ENCODE data around the gene LRIT1. TPM values are rescaled to one million over a fixed set of nuclear protein-coding genes. Genes with fewer than 3 reads are reported as not detected.

Gene LRIT1
- total RNA-seq, 1 experiment from 2014 or later, result not detected

GRCh38 chr10:84262190-84262956, 21.0 kb upstream of the LRIT1 start:
- H2AFZ ChIP-seq, result no peak overlapping the region; the same call in 1 of the 2 replicates
- TF ChIP-seq EZH2 (IDR thresholded peaks at IDR 0.05; ENCODE audit: low read depth) (no peak), CTCF (conservative IDR thresholded peaks at IDR 0.05) (no peak)
- ChIA-PET POLR2A (ENCODE audit: unreplicated experiment) (no interaction called here), CTCF (no interaction called here)
- H3K9me3 ChIP-seq (ENCODE audit: insufficient read depth, low read depth), result 0 out of 2 replicates have a peak, but pooled peaks cover 5% of the 10 kb centered on the region
- H3K9me2 ChIP-seq (ENCODE audit: insufficient read depth), result no peaks in the 10 kb centered on the region
- peaks cover 3% of the 10 kb centered on the region; the same call in 1 of the 2 replicates for H4K20me1 ChIP-seq (ENCODE audit: insufficient read depth)
- DNase-seq, result no peak
- H3K4me1 ChIP-seq (replicated peaks; ENCODE audit: insufficient read depth), result no peaks in the 10 kb centered on the region
- no TSS peak for BruUV-seq (replicated peaks)
- H3K36me3 ChIP-seq (ENCODE audit: low read depth), result no peaks in the 10 kb centered on the region
- H3K4me3 ChIP-seq, result no peak overlapping the region
- H3F3A ChIP-seq (ENCODE audit: insufficient read depth, low read depth), result no peaks in the 10 kb centered on the region
- intact Hi-C loops (cut with micrococcal nuclease; ENCODE audit: unreplicated experiment), result no loop called here
- H3K27me3 ChIP-seq (ENCODE audit: insufficient read depth, low read depth), result peaks cover 49% of the 10 kb centered on the region
- no peak overlapping the region for H3K27ac ChIP-seq
- H3K79me2 ChIP-seq (ENCODE audit: low read depth), result no peaks in the 10 kb centered on the region
- no peak overlapping the region for H3K4me2 ChIP-seq

GRCh38 chr10:84261236-84261915, 20.0 kb upstream of the LRIT1 start:
- CTCF ChIA-PET, result no interaction called here

More at GRCh38 chr10:84261236-84261915, 20.0 kb upstream of the LRIT1 start:
- H3F3A ChIP-seq (ENCODE audit: insufficient read depth, low read depth), result no peaks in the 10 kb centered on the region
- H2AFZ ChIP-seq, result no peak overlapping the region
- TF ChIP-seq EZH2 (IDR thresholded peaks at IDR 0.05; ENCODE audit: low read depth) (no peak), CTCF (conservative IDR thresholded peaks at IDR 0.05) (no peak)
- no peak for DNase-seq
- H3K36me3 ChIP-seq (ENCODE audit: low read depth), result no peaks in the 10 kb centered on the region
- H3K9me2 ChIP-seq (ENCODE audit: insufficient read depth), result no peaks in the 10 kb centered on the region
- H3K27ac ChIP-seq, result no peak overlapping the region
- intact Hi-C loops (cut with micrococcal nuclease; ENCODE audit: unreplicated experiment), result no loop called here
- no peaks in the 10 kb centered on the region for H3K4me1 ChIP-seq (replicated peaks; ENCODE audit: insufficient read depth)
- H3K4me3 ChIP-seq, result no peak overlapping the region
- H3K79me2 ChIP-seq (ENCODE audit: low read depth), result no peaks in the 10 kb centered on the region
- no peak overlapping the region for H3K4me2 ChIP-seq
- no TSS peak for BruUV-seq (replicated peaks)
- H4K20me1 ChIP-seq (ENCODE audit: insufficient read depth), result peaks cover 3% of the 10 kb centered on the region; the same call in 1 of the 2 replicates
- POLR2A ChIA-PET (ENCODE audit: unreplicated experiment), result no interaction called here
- H3K27me3 ChIP-seq (ENCODE audit: insufficient read depth, low read depth), result peaks cover 57% of the 10 kb centered on the region
- H3K9me3 ChIP-seq (ENCODE audit: insufficient read depth, low read depth), result 0 out of 2 replicates have a peak, but pooled peaks cover 5% of the 10 kb centered on the region

Measured in PC-9 (cell line).